Measurements from ENCODE around the gene TBC1D5. TPM values are rescaled to one million over a fixed set of nuclear protein-coding genes. Genes with fewer than 3 reads are reported as not detected.
"Not testable (repeated sequence)": the region's sequence is repeated elsewhere in the genome, so short reads cannot be mapped to it uniquely, and the experiment has no call there.

Gene TBC1D5
- total RNA-seq, 1 donor from 2014 or later = 25.9 TPM

- intact Hi-C loops (cut with DNase I) = no loop called here
- no peak for DNase-seq (ENCODE audit: low spot score)
These were observed 68.2 kb downstream of the TBC1D5 start for GRCh38 chr3:17674082-17674686.

DNA sequence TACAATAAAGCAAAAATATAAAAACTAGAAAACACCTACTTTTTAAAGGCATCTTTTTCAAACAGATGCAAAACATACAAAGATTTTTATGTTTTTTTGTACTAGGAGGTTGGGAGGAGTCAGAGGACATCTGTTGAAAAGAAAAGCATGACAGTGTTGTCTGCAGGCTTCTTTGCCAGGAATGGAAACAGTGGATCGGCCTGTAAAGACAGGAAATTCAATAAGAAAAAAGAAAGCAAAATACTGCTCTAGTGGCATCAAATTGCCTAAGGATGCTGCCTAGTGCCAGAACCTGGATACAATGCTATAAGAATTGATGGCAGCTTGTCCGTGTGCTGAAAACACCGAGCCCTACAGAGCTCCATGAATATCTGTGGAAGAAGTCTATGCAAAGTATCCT lies 69.9 kb downstream of the TBC1D5 start:
- intact Hi-C loops (cut with DNase I) = no loop called here

GRCh38 chr3:17670749-17671148 lies 71.7 kb downstream of the TBC1D5 start:
- intact Hi-C loops (cut with DNase I) = no loop called here
- no peak for DNase-seq (ENCODE audit: low spot score)

More for the DNA sequence above, 69.9 kb downstream of the TBC1D5 start:
- no peak for DNase-seq (ENCODE audit: low spot score)

GRCh38 chr3:17664923-17665322 lies 77.5 kb downstream of the TBC1D5 start:
- DNase-seq (ENCODE audit: low spot score) = no peak
- intact Hi-C loops (cut with DNase I) = no loop called here

DNA sequence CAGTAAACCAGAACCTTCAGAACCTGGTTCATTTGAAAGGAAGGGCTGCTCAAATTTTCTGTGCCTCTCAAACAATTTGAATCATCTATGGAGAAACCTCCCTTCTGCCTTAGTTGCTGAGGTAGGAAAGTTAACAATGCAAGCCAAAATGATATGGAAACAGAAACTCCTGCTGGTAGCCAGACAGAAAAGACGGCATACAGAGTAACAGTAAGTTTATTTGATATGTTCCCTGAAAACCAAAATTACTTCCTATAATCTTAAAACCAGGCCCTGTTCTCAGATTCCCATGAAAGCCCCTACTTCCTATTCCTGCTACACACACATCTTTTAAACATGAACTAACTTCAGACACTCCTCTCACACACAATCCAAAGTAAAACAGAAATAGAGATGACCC lies 86.2 kb downstream of the TBC1D5 start:
- DNase-seq (ENCODE audit: low spot score) = no peak
- intact Hi-C loops (cut with DNase I) = no loop called here

- intact Hi-C loops (cut with DNase I) = no loop called here
- DNase-seq (ENCODE audit: low spot score) = no peak
These were observed 86.7 kb downstream of the TBC1D5 start for GRCh38 chr3:17655743-17656142.

DNA sequence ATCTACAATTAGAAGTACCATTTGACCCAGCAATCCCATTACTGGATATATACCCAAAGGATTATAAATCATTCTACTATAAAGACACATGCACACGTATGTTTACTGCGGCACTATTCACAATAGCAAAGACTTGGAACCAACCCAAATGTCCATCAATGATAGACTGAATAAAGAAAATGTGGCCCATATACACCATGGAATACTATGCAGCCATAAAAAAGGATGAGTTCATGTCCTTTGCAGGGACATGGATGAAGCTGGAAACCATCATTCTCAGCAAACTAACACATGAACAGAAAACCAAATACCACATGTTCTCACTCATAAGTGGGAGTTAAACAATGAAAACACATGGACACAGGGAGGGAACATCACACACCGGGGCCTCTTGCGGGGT lies 92.7 kb downstream of the TBC1D5 start:
- intact Hi-C loops (cut with DNase I); DNase-seq (ENCODE audit: low spot score): not testable (repeated sequence)

DNA sequence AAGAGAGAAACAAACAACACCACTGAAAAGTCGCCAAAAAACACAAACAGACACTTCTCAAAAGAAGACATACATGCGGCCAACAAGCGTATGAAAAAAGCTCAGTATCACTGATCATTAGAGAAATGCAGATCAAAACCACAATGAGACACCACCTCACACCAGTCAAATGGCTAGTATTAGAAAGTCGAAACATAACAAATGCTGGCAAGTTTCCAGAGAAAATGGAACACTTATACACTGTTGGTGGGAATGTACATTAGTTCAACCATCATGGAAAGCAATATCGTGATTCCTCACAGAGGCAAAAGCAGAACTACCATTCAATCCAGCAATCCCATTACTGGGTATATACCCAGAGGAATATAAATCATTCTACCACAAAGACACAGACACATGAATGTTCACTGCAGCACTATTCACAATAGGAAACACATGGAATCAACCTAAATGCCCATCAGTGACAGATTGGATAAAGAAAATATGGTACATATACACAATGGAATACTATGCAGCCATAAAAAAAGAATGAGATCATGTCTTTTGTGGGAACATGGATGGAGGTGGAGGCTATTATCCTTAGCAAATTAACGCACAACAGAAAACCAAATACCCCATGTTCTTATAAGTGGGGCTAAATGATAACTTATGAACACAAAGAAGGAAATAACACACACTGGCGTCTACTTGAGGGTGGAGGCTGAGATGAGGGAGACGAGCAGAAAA lies 93.6 kb downstream of the TBC1D5 start:
- DNase-seq (ENCODE audit: low spot score); intact Hi-C loops (cut with DNase I): not testable (repeated sequence)

GRCh38 chr3:17645074-17645698 lies 97.2 kb downstream of the TBC1D5 start:
- DNase-seq (ENCODE audit: low spot score) = no peak
- intact Hi-C loops (cut with DNase I) = loop anchor here (2.0 kb wide), 2 partner anchors 96 to 196 kb away; no protein-coding TSS in a partner anchor

GRCh38 chr3:17643691-17644090 lies 98.7 kb downstream of the TBC1D5 start:
- intact Hi-C loops (cut with DNase I) = loop anchor here (2.0 kb wide), 2 partner anchors 97 to 197 kb away; no protein-coding TSS in a partner anchor
- DNase-seq (ENCODE audit: low spot score) = no peak

DNA sequence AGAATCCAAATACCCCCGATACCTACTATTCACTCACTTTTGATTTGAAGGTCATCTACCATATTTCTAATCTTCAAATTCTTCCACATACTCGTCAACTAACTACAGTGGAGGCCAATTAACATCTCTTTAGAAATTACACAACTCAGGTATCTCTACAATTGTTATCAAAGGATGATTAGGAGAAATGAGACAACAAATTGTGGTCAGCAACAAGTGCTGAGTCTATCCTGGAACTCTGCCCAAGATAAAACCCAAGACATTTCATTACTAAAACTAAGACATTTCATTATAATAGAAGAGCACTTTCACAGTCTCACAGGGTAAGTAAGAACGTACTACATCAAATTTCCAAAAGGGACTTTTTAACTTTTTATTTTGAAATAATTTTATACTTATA lies 100.0 kb downstream of the TBC1D5 start:
- intact Hi-C loops (cut with DNase I) = no loop called here
- DNase-seq (ENCODE audit: low spot score) = no peak

- intact Hi-C loops (cut with DNase I) = no loop called here
- no peak for DNase-seq (ENCODE audit: low spot score)
These were observed 102.0 kb downstream of the TBC1D5 start for GRCh38 chr3:17640466-17640865.

DNA sequence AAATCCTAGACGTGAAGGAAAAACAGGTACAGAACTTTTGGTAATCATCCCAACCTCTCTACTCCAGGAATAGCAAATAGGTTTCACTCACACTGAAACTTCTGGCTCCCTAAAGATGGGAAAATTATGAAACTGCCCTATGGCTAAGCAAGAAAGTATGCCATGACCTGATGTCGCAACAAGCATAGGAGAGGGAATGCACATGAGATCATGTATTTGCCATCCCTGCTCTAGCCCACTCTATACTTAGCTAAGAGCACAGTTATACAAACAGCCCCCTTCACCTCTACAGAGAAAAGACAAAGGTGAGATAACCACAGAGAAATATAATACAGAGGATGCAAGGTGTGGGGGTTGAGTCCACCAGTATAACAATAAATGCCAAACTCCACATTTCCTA lies 102.7 kb downstream of the TBC1D5 start:
- DNase-seq (ENCODE audit: low spot score) = no peak
- intact Hi-C loops (cut with DNase I) = no loop called here

- no peak for DNase-seq (ENCODE audit: low spot score)
- intact Hi-C loops (cut with DNase I) = no loop called here
These were observed 103.2 kb downstream of the TBC1D5 start for GRCh38 chr3:17639257-17639656.

GRCh38 chr3:17638356-17638755 lies 104.1 kb downstream of the TBC1D5 start:
- intact Hi-C loops (cut with DNase I) = no loop called here
- DNase-seq (ENCODE audit: low spot score) = no peak

- intact Hi-C loops (cut with DNase I); DNase-seq (ENCODE audit: low spot score): not testable (repeated sequence)
These were observed 106.8 kb downstream of the TBC1D5 start for GRCh38 chr3:17635675-17636074.

DNA sequence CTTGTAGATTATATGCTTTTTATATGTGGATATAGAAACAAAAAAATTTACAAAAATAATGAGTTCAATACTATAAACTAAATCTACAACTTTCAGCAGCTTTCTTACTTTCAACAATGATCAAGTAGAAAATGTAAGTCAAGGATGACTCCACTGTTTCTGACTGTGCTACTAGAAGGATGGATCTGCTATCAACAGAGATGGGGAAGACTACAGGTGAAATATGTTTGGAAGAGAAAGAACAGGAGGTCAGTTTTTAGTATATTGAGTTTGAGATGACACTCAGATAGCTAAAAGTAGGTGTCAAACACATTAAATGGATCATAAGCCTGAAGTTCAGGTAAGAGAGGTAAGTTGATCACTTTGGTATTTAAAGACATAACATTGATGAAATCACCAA lies 107.5 kb downstream of the TBC1D5 start:
- no peak for DNase-seq (ENCODE audit: low spot score)
- intact Hi-C loops (cut with DNase I) = no loop called here

DNA sequence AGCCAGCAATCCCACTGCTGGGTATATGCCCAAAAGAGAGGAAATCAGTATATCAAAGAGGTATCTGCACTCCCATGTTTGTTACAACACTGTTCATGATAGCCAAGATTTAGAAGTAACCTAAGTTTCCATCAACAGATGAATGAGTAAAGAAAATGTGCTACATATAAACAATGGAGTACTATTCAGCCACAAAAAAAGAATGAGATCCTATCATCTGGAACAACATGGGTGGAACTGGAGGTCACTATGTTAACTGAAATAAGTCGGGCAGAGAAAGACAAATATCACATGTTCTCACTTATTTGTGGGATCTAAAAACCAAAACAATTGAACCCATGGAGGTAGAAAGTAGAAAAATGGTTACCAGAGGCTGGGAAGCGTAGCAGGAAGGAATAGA lies 108.2 kb downstream of the TBC1D5 start:
- no peak for DNase-seq (ENCODE audit: low spot score)
- intact Hi-C loops (cut with DNase I) = no loop called here

DNA sequence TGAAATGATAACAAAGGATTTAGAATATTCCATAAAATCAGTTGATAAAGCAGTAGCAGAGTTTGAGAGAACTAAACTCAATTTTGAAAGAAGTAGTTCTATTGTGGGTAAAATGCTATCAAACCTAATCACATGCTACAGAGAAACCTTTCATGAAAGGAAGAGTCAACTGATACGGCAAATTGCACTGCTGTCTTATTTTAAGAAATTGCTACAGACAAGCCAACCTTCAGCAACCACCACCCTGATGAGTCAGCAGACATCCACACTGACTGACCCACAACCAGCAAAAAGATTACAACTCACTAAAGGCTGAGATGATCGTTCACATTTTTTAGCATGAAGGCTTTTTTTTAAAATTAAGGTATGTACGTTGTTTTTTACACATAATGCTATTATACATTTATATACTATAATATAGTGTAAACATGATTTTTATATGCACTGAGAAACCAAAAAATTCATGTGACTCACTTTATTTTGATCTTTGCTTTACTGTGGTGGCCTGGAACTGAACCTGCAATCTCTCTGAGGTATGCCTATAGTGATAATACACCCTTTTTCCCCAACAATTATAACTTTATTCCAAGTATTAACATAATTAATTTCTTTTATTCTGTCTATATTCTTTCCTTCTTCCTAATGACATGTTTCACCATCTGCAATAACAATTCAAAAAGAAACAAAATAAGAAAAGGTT lies 109.9 kb downstream of the TBC1D5 start:
- intact Hi-C loops (cut with DNase I) = no loop called here
- no peak for DNase-seq (ENCODE audit: low spot score)

- intact Hi-C loops (cut with DNase I) = no loop called here
- DNase-seq (ENCODE audit: low spot score) = no peak
These were observed 110.8 kb downstream of the TBC1D5 start for GRCh38 chr3:17631609-17632008.

Data from cardiac septum (tissue), 1 donor.